NB4 (cell line): ENCODE data around the gene NRL.

Experiments
- DNase-seq: peaks from one replicate; pipeline ENCODE4 v3.0.0; 2010; ENCODE audit warnings: low read depth
- H3K4me3 ChIP-seq: one replicate; pipeline ENCODE4 v1.5.1; 2011; ENCODE audit warnings: mild to moderate bottlenecking, low read depth, low read length, moderate library complexity
- MAX ChIP-seq: IDR thresholded peaks from 2 replicates; pipeline ENCODE4 v1.6.1; 2011; ENCODE audit warnings: low read depth, low read length
- MYC ChIP-seq: IDR thresholded peaks from 2 replicates; pipeline ENCODE4 v1.6.1; 2011; ENCODE audit warnings: low read depth, low read length
- POLR2A ChIP-seq: IDR thresholded peaks from 2 replicates; pipeline ENCODE4 v1.6.1; 2011; ENCODE audit warnings: mild to moderate bottlenecking; ENCODE audit not compliant: insufficient read length; ENCODE audit errors: extremely low read depth
- TF ChIP-seq, protein P1 (sequence below): IDR thresholded peaks from one replicate; pipeline ENCODE4 v1.5.1; 2012; ENCODE audit warnings: low read depth, low read length

NRL gene

DNA sequence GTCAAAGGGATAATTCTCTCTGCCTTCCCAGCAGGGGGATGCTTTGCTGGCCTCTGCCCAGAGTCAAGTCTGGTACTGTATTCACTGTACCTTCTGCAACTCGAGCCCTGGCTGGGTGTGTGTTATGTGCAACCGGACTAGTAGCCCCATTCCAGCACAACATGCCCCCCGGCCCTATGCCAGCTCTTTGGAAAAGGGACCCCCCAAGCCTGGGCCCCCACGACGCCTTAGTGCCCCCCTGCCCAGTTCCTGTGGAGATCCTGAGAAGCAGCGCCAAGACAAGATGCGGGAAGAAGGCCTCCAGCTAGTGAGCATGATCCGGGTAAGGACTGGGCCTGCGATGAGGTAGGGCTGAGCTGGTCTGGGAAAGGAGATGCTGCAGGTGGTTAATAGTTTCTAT, 35.8 kb upstream of the NRL start:
- DNase-seq = no peak
- no peak overlapping the region for H3K4me3 ChIP-seq
- no peak for TF ChIP-seq POLR2A
- TF ChIP-seq MYC = no peak
- no peak for TF ChIP-seq MAX
- TF ChIP-seq, protein P1, sequence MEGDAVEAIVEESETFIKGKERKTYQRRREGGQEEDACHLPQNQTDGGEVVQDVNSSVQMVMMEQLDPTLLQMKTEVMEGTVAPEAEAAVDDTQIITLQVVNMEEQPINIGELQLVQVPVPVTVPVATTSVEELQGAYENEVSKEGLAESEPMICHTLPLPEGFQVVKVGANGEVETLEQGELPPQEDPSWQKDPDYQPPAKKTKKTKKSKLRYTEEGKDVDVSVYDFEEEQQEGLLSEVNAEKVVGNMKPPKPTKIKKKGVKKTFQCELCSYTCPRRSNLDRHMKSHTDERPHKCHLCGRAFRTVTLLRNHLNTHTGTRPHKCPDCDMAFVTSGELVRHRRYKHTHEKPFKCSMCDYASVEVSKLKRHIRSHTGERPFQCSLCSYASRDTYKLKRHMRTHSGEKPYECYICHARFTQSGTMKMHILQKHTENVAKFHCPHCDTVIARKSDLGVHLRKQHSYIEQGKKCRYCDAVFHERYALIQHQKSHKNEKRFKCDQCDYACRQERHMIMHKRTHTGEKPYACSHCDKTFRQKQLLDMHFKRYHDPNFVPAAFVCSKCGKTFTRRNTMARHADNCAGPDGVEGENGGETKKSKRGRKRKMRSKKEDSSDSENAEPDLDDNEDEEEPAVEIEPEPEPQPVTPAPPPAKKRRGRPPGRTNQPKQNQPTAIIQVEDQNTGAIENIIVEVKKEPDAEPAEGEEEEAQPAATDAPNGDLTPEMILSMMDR = no peak

GRCh38 chr14:24150061-24150460, 35.3 kb upstream of the NRL start:
- TF ChIP-seq MAX = no peak
- TF ChIP-seq MYC = no peak
- TF ChIP-seq, protein P1 = no peak
- no peak for TF ChIP-seq POLR2A
- H3K4me3 ChIP-seq = no peak overlapping the region
- DNase-seq = no peak

- no peak overlapping the region for H3K4me3 ChIP-seq
- DNase-seq = no peak
- TF ChIP-seq, protein P1 = no peak
- TF ChIP-seq MYC = no peak
- no peak for TF ChIP-seq POLR2A
- TF ChIP-seq MAX = no peak
Observed at GRCh38 chr14:24149302-24149969, 34.7 kb upstream of the NRL start.

DNA sequence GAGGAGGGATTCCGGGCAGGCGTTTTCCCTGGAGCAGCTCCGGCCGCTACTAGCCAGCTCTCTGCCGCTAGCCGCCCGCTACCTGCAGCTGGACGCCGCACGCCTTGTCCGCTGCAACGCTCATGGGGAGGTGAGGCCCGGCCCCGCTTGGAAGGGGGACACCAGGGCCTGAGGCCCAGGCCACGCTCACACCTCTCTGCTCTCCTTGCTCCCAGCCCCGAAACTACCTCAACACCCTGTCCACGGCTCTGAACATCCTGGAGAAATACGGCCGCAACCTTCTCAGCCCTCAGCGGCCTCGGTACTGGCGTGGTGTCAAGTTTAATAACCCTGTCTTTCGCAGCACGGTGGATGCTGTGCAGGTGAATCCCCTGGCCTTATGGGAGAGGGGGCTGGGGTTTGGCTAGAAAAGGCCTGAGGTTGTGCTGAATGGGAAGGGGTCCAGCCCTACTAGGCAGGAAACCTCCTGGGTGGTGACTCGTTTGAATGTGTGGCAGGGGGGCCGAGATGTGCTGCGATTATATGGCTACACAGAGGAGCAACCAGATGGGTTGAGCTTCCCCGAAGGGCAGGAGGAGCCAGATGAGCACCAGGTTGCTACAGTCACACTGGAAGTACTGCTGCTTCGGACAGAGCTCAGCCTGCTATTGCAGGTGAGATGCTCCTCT, 33.1 kb upstream of the NRL start:
- H3K4me3 ChIP-seq = peak overlapping the region; percentile 78
- peak; percentile 18 for DNase-seq
- TF ChIP-seq, protein P1 = no peak
- TF ChIP-seq POLR2A (no peak), MYC (no peak), MAX (no peak)

DNA sequence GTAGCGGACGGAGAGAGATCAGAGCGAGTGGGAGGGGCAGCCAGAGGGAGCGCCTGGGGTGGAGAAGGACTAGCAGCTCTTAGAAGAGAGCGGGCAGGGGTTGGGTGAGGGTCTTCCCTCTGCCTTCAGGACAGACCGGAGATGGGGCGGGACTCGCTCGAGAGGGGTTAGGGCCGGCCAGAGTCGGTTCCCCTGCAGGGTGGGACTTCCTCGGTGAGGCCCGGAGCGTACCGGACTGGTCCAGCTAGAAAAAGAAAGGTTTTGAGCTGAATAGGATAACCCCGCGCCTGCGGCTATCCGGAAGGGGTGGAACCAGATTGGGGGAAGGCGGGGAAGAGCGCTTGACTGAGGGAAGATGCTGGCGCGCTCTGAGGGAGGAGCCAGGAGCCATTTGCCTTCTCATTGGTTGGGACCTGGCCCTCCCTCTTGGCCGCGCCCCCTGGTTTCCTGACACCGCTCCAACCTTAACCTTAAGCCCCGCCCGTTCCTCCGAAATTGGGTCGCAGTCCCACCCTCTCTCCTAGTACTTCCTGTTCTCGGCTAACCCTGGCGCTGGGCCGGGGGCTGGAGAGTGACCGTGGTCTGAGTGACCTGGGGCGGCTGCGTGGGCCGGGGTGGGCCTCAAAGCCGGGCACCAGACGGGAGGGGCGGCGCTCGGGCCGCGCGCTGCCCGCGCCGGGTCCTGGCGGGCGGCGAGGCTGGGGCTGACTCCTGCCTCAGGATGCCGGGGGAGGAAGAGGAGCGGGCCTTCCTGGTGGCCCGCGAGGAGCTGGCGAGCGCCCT, 32.4 kb upstream of the NRL start, which contains the start of gene RNF31:
Gene RNF31, plus strand, starts transcription at position 521 of the 783 bp plus-strand sequence. Its CDS starts 201 bp downstream, at position 722.
- H3K4me3 ChIP-seq = peak within 1 kb of the TSS; percentile 99

More for the DNA sequence above, 32.4 kb upstream of the NRL start, which contains the start of gene RNF31:
- DNase-seq = peak; percentile 99
- TF ChIP-seq POLR2A (peak; percentile 34), MAX (no peak), MYC (no peak)
- TF ChIP-seq, protein P1 = no peak
